ENCODE results near the gene RAB3IL1.
"Not testable (repeated sequence)": the region's sequence is repeated elsewhere in the genome, so short reads cannot be mapped to it uniquely, and the experiment has no call there.

The RAB3IL1 gene

GRCh38 chr11:61883947-61884346 is 33.4 kb downstream of the RAB3IL1 start:
- no peak for DNase-seq (ENCODE audit: insufficient read length, low spot score)
- no peak for FAIRE-seq
- no peak for TF ChIP-seq CTCF (IDR thresholded peaks at IDR 0.05; ENCODE audit: insufficient read depth, missing control alignments)

DNA sequence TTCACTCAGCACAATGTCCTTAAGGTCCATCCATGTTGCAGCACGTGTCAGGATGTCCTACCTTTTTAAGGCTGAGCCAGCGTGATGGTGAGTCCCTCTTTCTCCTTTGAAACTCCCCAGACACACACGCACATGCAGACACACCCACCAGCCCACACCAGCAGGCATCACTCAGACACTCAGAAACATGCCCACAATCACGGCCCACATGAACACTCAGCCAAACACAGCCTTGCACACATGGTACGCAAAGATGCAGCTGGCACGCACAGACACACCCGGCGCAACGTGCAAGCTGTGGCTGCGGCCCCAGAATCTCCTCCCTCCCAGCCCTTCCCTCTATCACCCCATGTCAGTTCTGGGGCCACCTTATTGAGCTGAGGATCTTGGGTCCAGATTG is 34.0 kb downstream of the RAB3IL1 start:
- FAIRE-seq (no peak), DNase-seq (ENCODE audit: insufficient read length, low spot score) (no peak)
- no peak for TF ChIP-seq CTCF (IDR thresholded peaks at IDR 0.05; ENCODE audit: insufficient read depth, missing control alignments)

DNA sequence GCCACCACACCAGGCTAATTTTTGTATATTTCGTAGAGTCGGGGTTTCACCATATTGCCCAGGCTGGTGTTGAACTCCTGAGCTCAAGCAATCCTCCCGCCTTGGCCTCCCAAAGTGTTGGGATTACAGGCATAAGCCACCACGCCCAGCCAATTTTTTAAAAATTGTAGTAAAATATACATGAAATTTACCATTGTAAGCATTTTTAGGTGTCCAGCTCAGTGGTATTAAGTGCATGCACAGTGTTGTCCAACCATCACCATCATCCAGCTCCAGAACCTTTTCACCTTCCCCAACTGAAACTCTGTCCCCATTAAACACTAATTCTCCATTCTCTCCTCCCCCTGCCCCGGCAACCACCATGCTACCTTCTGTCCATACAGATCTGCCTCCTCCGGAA is 34.5 kb downstream of the RAB3IL1 start:
- no peak for TF ChIP-seq CTCF (IDR thresholded peaks at IDR 0.05; ENCODE audit: insufficient read depth, missing control alignments)
- no peak for DNase-seq (ENCODE audit: insufficient read length, low spot score)
- no peak for FAIRE-seq

DNA sequence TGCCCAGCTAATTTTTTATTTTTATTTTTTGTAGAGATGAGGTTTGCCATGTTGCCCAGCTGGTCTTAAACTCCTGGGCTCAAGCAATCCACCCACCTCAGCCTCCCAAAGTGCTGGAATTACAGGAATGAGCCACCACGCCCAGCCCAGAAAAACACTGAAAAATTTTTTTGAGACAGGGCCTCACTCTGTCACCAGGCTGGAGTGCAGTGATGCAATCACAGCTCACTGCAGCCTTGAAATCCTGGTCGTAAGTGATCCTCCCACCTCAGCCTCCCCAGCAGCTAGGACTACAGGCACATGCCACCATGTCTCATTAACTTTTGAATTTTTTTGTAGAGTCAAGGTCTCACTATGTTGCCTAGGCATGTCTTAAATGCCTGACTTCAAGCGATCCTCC is 35.1 kb downstream of the RAB3IL1 start:
- not testable (repeated sequence) for FAIRE-seq; DNase-seq (ENCODE audit: insufficient read length, low spot score)

DNA sequence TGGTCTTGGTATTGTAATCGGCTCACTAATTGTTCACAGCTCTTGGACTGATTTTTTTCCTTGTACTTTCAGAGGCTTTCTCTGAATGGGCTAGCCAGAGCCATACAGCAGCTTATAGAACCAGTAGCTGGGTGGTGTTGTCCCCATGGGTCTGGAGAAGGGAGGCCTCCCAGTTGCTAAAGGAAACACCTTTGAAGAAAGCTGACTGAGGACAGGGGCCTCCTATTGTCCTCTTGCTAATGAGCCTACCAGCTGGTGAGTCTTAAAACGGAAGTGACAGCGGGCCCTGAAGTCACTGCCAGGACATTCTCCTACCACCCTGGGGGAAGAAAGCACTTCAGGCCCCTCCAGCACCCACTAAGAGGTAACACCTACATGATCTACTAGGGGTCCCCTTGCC is 36.0 kb downstream of the RAB3IL1 start:
- DNase-seq (ENCODE audit: insufficient read length, low spot score) (no peak), FAIRE-seq (no peak)
- TF ChIP-seq CTCF (IDR thresholded peaks at IDR 0.05; ENCODE audit: insufficient read depth, missing control alignments): no peak

DNA sequence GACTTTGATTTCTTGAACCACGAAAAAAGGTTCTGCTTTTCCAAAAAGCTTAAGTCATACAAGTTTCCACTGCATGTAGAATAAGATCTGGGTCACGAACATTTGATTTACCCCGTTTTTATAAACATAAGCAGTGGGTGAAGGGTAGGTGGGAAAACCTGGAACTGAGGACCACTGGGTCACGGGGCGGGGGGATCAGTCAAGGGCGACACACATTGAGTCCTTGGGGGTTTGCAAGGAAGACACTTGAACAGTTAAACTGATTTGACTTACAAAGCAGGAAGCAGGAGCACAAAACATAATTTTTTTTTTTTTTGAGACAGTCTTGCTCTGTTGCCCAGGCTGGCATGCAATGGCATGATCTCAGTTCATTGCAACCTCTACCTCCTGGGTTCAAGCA is 36.9 kb downstream of the RAB3IL1 start:
- no peak for FAIRE-seq
- DNase-seq (ENCODE audit: insufficient read length, low spot score): no peak
- no peak for TF ChIP-seq CTCF (IDR thresholded peaks at IDR 0.05; ENCODE audit: insufficient read depth, missing control alignments)

DNA sequence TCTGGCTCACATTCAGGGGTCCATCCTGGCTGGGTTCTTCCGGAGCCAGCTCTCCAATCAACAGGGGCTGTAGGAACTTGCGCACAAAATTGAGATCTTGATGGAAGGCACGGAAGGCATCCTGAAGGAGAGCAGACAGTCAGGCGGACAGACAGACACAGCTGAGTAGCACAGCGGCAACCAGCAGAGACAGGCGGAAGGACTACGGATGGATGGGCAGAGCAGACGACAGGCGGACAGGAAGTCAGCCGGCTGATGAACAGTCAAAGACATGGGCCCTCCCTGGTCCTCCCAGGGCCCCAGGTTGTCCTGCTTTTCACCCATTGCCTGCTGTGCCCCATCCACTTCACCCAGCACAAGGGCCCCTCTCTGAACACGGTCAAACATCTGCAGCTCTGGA is 37.3 kb downstream of the RAB3IL1 start:
- FAIRE-seq (no peak), DNase-seq (ENCODE audit: insufficient read length, low spot score) (no peak)
- TF ChIP-seq CTCF (IDR thresholded peaks at IDR 0.05; ENCODE audit: insufficient read depth, missing control alignments): no peak

DNA sequence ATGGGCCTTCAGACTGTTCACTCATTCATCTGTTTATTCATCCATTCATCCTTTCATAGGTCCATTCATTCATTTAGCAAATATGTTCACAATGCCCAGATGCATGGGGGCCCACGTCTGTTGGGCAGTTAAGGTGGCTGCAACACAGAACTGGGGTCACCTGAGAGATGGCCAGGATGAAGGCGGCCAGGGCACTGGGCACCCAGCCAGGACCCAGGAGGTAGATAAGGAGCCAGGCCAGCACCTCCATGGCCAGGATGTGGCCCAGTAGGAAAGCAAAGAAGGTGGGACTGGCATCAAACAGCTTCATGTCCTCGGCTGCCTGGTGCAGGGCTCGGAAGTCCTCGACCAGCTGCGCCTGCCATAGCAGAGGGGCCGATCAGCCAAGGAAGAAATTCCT is 38.2 kb downstream of the RAB3IL1 start:
- no peak for FAIRE-seq
- DNase-seq (ENCODE audit: insufficient read length, low spot score): no peak
- no peak for TF ChIP-seq CTCF (IDR thresholded peaks at IDR 0.05; ENCODE audit: insufficient read depth, missing control alignments)

Measured in D721Med (cell line).